ENCODE measurements around the gene ZNG1F.
"Not testable (repeated sequence)": the region's sequence is repeated elsewhere in the genome, so short reads cannot be mapped to it uniquely, and the experiment has no call there.

The ZNG1F gene

GRCh38 chr9:41120696-41121095 is 68.4 kb downstream of the ZNG1F start:
- DNase-seq = not testable (repeated sequence)

DNA sequence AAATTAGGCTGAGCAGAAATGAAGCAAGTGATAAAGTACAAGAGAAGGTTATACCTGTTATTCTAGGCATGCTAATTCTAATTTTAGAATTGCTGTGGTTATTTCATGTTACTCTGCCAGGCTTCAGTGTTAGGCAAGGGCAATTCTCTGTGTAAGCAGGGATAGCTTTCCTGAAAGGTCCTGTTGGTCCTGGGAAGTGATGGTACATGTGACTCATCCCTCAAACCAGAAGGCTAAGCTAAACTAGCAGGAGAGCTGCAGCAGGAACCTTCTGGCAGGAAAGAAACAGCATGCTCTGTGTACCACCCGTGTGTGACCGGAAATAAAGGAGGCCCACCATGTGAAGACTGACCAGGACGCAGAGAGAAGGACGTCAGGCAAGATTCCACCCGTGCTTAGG is 69.4 kb downstream of the ZNG1F start:
- not testable (repeated sequence) for DNase-seq

GRCh38 chr9:41119311-41119710 is 69.8 kb downstream of the ZNG1F start:
- DNase-seq = not testable (repeated sequence)

GRCh38 chr9:41113348-41113747 is 75.8 kb downstream of the ZNG1F start:
- DNase-seq = not testable (repeated sequence)

DNA sequence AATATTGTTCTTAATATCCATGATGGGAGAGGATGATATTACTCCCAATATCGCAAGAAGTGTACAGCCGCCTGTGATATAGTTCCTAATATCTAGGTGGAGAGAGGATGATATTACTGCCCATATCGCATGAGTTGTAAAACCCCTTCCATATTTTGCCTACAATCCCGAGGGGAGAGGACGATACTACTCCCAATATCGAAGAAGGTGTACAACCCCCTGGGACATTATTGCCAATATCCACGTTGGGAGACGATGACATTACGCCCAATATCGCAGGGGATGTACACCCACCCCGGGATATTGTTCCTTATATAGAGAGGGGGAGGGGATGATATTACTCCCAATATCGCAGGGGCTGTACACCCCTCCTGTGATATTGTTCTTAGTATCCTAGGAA is 77.7 kb downstream of the ZNG1F start:
- not testable (repeated sequence) for DNase-seq

- not testable (repeated sequence) for DNase-seq
Observed at GRCh38 chr9:41110913-41111312, 78.2 kb downstream of the ZNG1F start.

DNA sequence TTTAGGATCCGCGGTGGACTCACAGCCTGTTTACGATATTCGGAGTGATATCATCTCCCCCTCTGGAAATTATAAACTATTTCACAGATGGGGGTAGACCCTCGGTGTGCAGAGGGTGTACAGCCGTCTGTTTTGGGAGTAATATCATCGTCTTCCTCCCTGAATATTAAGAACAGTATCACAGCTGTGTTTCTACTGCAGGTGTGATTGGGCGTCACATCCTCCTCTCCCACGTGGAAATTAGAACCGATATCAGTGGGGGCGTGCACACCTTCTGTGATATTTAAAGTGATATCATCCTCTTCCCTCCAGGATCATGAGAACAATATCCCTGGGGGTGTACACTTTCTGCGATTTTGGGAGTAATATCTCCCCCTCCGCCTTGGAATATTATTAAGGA is 79.9 kb downstream of the ZNG1F start:
- DNase-seq = not testable (repeated sequence)

DNA sequence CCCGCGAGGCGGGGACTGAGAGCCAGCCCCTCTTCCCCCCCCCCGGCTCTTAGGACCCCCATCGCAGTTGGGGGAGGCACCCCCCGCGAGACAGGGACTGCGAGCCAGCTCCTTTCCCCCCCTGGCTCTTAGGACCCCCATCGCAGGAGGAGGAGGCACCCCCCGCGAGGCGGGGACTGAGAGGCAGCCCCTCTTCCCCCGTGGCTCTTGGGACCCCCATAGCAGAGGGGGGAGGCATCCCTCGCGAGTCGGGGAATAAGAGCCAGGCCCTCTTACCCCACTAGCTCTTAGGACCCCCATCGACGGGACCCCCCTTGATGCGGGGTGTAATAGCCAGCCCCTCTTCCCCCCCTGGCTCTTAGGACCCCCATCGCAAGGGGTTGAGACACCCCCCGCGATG is 80.3 kb downstream of the ZNG1F start:
- not testable (repeated sequence) for DNase-seq

GRCh38 chr9:41106472-41107116 is 82.5 kb downstream of the ZNG1F start:
- not testable (repeated sequence) for DNase-seq

GRCh38 chr9:41105557-41106253 is 83.4 kb downstream of the ZNG1F start:
- not testable (repeated sequence) for DNase-seq

DNA sequence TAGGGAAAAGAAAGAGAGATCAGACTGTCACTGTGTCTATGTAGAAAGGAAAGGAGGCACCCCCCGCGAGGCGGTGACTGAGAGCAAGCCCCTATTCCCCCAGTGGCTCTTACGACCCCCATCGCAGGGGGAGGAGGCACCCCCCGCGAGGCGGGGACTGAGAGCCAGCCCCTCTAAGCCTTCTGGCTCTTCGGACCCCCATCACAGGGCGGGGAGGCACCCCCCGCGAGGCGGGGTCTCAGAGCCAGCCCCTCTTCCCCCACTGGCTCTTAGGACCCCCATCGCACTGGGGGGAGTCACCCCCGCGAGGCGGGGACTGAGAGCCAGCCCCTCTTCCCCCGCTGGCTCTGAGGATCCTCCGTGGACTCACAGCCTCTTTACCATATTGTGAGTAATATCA is 84.6 kb downstream of the ZNG1F start:
- DNase-seq = not testable (repeated sequence)

- not testable (repeated sequence) for DNase-seq
Observed at GRCh38 chr9:41100508-41100907, 88.6 kb downstream of the ZNG1F start.

DNA sequence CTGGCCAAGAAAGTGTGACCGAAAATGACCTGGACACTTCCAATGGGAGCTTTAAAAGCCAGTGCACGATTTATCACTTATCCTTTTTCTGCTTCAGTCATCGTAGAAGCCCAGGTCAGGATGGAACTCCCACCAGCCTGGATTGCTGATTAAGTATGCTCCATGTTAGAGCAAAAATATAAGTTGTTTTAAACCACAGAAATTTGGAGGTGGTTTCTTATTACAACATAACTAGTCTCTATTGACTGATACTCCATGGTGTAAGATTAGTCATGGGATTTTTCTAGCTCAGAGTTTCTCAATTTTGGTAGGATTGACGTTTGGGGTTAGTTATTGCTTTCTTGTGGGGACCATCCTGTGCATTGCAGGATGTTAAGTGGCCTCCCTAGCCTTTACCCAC is 90.4 kb downstream of the ZNG1F start:
- DNase-seq = not testable (repeated sequence)

GRCh38 chr9:41095060-41095459 is 94.1 kb downstream of the ZNG1F start:
- not testable (repeated sequence) for DNase-seq

- not testable (repeated sequence) for DNase-seq
Observed at GRCh38 chr9:41094010-41094773, 94.9 kb downstream of the ZNG1F start.

DNA sequence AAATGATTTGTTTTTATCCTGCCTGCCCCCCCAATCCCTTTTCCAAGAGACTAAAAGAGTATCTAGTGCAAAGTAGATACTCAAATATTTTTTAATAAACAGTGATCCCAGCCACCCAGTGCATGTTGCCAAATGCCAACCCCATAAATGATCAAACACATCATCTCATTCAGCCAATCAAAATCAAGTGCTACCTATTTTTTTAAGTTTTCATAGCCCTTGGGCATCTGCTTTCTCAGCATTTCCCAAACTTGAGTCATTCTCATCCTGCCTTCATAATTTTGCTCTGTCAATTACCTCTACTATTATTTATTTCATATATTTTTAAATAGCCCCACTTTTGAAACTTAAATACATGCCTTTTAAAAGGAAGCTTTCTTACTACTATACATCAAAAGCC is 98.2 kb downstream of the ZNG1F start:
- not testable (repeated sequence) for DNase-seq

- DNase-seq = not testable (repeated sequence)
Observed at GRCh38 chr9:41090386-41090785, 98.7 kb downstream of the ZNG1F start.

- not testable (repeated sequence) for DNase-seq
Observed at GRCh38 chr9:41088450-41089059, 100.6 kb downstream of the ZNG1F start.

DNA sequence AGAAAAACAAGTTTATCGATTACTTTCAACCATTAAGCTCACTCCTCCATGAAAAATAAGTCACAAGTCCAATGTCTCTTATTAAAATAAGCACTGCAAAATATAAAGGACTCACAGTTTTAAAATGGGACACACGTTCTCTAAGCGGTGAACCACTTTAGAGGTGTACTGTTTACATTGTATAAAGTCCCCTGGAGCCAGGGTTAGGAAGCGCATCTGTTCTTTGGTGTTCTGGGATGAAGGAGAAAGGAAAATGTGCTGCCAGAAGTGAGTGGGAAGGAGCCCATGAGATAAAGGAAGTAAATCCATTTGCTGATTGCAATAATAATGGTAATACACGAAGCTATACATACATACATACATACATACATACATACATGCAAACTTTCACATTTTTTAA is 101.2 kb downstream of the ZNG1F start:
- DNase-seq = not testable (repeated sequence)

GRCh38 chr9:41087157-41087780 is 101.8 kb downstream of the ZNG1F start:
- DNase-seq = not testable (repeated sequence)

DNA sequence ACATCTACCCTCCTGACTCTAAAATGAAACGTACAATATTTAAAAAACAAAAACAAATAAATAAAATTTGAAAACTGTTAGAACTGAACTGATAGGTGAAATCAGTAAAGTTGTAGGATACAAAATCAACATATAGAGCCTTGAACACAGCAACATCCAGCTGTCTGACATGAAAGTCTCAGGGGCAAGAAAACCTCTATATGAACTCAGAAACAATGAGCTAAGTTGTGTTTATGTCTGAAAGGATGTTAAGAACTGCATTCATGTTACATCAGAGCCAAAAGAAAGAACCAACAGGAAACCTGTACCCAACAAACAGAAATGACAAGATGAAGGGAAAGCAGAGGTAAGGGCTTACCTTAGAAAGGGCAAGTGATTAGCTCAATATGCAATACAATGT is 102.4 kb downstream of the ZNG1F start:
- not testable (repeated sequence) for DNase-seq

DNA sequence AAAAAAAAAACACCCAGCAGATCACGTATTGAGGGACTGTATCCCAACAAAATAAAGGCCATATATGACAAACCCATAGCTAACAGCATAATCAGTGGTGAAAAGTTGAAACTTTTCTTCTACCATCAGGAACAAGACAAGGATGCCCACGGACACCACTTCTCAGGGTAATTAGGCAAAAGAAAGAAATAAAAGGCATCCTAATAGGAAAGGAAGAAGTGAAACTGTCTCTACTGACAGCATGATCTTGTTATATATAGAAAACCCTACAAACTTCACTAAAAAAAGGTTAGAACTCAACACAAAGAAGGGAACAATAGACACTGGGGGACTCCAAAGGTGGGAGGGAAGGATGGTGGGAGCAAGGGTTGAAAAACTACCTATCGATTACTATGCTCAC is 102.9 kb downstream of the ZNG1F start:
- DNase-seq = not testable (repeated sequence)

GRCh38 chr9:41082358-41082757 is 106.8 kb downstream of the ZNG1F start:
- not testable (repeated sequence) for DNase-seq
